ENCODE data around the gene C1QTNF12. TPM values are rescaled to one million over a fixed set of nuclear protein-coding genes. Genes with fewer than 3 reads are reported as not detected.

The C1QTNF12 gene
- total RNA-seq, 1 donor from 2014 or later: 0.51 TPM

GRCh38 chr1:1222575-1223225, 23.8 kb downstream of the C1QTNF12 start:
- intact Hi-C loops (cut with DNase I): no loop called here
- no peak for DNase-seq
- ATAC-seq (ENCODE audit: poor library complexity): no peak

- intact Hi-C loops (cut with DNase I): no loop called here
Observed at GRCh38 chr1:1221887-1222574, 24.5 kb downstream of the C1QTNF12 start.

GRCh38 chr1:1220197-1220596, 26.3 kb downstream of the C1QTNF12 start:
- DNase-seq: no peak
- intact Hi-C loops (cut with DNase I): no loop called here
- no peak for ATAC-seq (ENCODE audit: poor library complexity)

More at GRCh38 chr1:1221887-1222574, 24.5 kb downstream of the C1QTNF12 start:
- DNase-seq (no peak), ATAC-seq (ENCODE audit: poor library complexity) (no peak)

GRCh38 chr1:1219341-1219740, 27.2 kb downstream of the C1QTNF12 start:
- intact Hi-C loops (cut with DNase I): no loop called here
- ATAC-seq (ENCODE audit: poor library complexity): no peak
- no peak for DNase-seq

- no peak for DNase-seq
- intact Hi-C loops (cut with DNase I): no loop called here
- ATAC-seq (ENCODE audit: poor library complexity): no peak
Observed at GRCh38 chr1:1218524-1219200, 27.9 kb downstream of the C1QTNF12 start.

GRCh38 chr1:1217621-1218523, 28.6 kb downstream of the C1QTNF12 start:
- ATAC-seq (ENCODE audit: poor library complexity) (no peak), DNase-seq (no peak)
- intact Hi-C loops (cut with DNase I): no loop called here

- ATAC-seq (ENCODE audit: poor library complexity) (no peak), DNase-seq (no peak)
- intact Hi-C loops (cut with DNase I): no loop called here
Observed at GRCh38 chr1:1216770-1217620, 29.5 kb downstream of the C1QTNF12 start.

- ATAC-seq (ENCODE audit: poor library complexity) (no peak), DNase-seq (no peak)
- intact Hi-C loops (cut with DNase I): no loop called here
Observed at GRCh38 chr1:1215881-1216605, 30.5 kb downstream of the C1QTNF12 start.

GRCh38 chr1:1215080-1215676, 31.3 kb downstream of the C1QTNF12 start:
- intact Hi-C loops (cut with DNase I): no loop called here
- no peak for ATAC-seq (ENCODE audit: poor library complexity)
- no peak for DNase-seq

- intact Hi-C loops (cut with DNase I): no loop called here
- ATAC-seq (ENCODE audit: poor library complexity): peak; percentile 6
- no peak for DNase-seq
Observed at GRCh38 chr1:1213345-1214265, 32.9 kb downstream of the C1QTNF12 start, which contains the start of gene TNFRSF4. Gene TNFRSF4, minus strand, starts transcription at chr1:1214153. Its CDS starts 26 bp downstream, at chr1:1214127.

- ATAC-seq (ENCODE audit: poor library complexity) (peak; percentile 42), DNase-seq (peak; percentile 77)
- intact Hi-C loops (cut with DNase I): no loop called here
Observed at GRCh38 chr1:1212780-1213344, 33.7 kb downstream of the C1QTNF12 start.

- ATAC-seq (ENCODE audit: poor library complexity) (no peak), DNase-seq (peak; percentile 28)
- intact Hi-C loops (cut with DNase I): no loop called here
Observed at GRCh38 chr1:1211541-1212441, 34.7 kb downstream of the C1QTNF12 start.

- peak; percentile 39 for DNase-seq
Observed at GRCh38 chr1:1210726-1211540, 35.6 kb downstream of the C1QTNF12 start.

More at GRCh38 chr1:1210726-1211540, 35.6 kb downstream of the C1QTNF12 start:
- ATAC-seq (ENCODE audit: poor library complexity): no peak
- intact Hi-C loops (cut with DNase I): no loop called here
